HG03439 (cell line): ENCODE results near the gene CCT2.

Experiments
- ATAC-seq: cut with Tn5 transposase; IDR thresholded peaks from one replicate; pipeline ENCODE4 v1.9.1; 2021; ENCODE audit warnings: mild to moderate bottlenecking, moderate library complexity; ENCODE audit not compliant: unreplicated experiment

The CCT2 gene

GRCh38 chr12:69585189-69586062, at the start of gene CCT2:
Gene CCT2 (plus strand): TSS chr12:69585459. CDS start chr12:69585522, 63 bp downstream.
- ATAC-seq = peak; percentile 99

GRCh38 chr12:69540987-69541386, 44.3 kb upstream of the CCT2 start:
- no peak for ATAC-seq

GRCh38 chr12:69544087-69544486, 41.2 kb upstream of the CCT2 start:
- no peak for ATAC-seq

- no peak for ATAC-seq
Measured at GRCh38 chr12:69545081-69545480, 40.2 kb upstream of the CCT2 start.

- ATAC-seq = peak; percentile 69
Measured at GRCh38 chr12:69546693-69547438, 38.4 kb upstream of the CCT2 start.

GRCh38 chr12:69548687-69549086, 36.6 kb upstream of the CCT2 start:
- ATAC-seq = no peak

- ATAC-seq = no peak
Measured at GRCh38 chr12:69550569-69551350, 34.5 kb upstream of the CCT2 start.

- ATAC-seq = no peak
Measured at GRCh38 chr12:69553628-69554248, 31.5 kb upstream of the CCT2 start.

- ATAC-seq = no peak
Measured at GRCh38 chr12:69555461-69555860, 29.8 kb upstream of the CCT2 start.

GRCh38 chr12:69556383-69556782, 28.9 kb upstream of the CCT2 start:
- ATAC-seq = no peak

GRCh38 chr12:69563166-69563762, 22.0 kb upstream of the CCT2 start:
- ATAC-seq = no peak

GRCh38 chr12:69566603-69567002, 18.7 kb upstream of the CCT2 start:
- no peak for ATAC-seq

GRCh38 chr12:69569236-69569635, 16.0 kb upstream of the CCT2 start:
- no peak for ATAC-seq

GRCh38 chr12:69570000-69570516, 15.2 kb upstream of the CCT2 start:
- ATAC-seq = no peak

- no peak for ATAC-seq
Measured at GRCh38 chr12:69570545-69571399, 14.5 kb upstream of the CCT2 start.

- ATAC-seq = no peak
Measured at GRCh38 chr12:69575346-69575745, 9.9 kb upstream of the CCT2 start.

- ATAC-seq = no peak
Measured at GRCh38 chr12:69578283-69578682, 7.0 kb upstream of the CCT2 start.

GRCh38 chr12:69579029-69579428, 6.2 kb upstream of the CCT2 start:
- ATAC-seq = no peak

GRCh38 chr12:69580074-69580473, 5.2 kb upstream of the CCT2 start:
- ATAC-seq = no peak
